GM06990 (cell line): ENCODE measurements around the gene KCNF1.
A peak's percentile ranks its signal among the peaks of the same experiment; 100 is the strongest.

Experiments used
- DNase-seq: peaks from one replicate; pipeline ENCODE4 v3.0.0-alpha.2; 2011; ENCODE audit not compliant: insufficient read length; ENCODE audit errors: extremely low read depth
- H3K27me3 ChIP-seq: replicated peaks from 2 replicates; pipeline ENCODE4 v1.6.0; 2011; ENCODE audit warnings: low read length; ENCODE audit not compliant: control insufficient read depth, insufficient read depth
- H3K36me3 ChIP-seq: 2 replicates; pipeline ENCODE4 v1.5.1; 2011; ENCODE audit warnings: low read length; ENCODE audit not compliant: control insufficient read depth, insufficient read depth
- H3K4me3 ChIP-seq: replicated peaks from 2 replicates; pipeline ENCODE4 v1.5.1; 2011; ENCODE audit warnings: low read depth, mild to moderate bottlenecking, control low read depth, low read length
- TF ChIP-seq, protein P1 (sequence below): IDR thresholded peaks from 2 replicates; pipeline ENCODE4 v1.5.1; 2011; ENCODE audit warnings: low read length, control low read depth, mild to moderate bottlenecking, inconsistent platforms; ENCODE audit not compliant: insufficient read depth, poor library complexity, severe bottlenecking

KCNF1 gene

DNA sequence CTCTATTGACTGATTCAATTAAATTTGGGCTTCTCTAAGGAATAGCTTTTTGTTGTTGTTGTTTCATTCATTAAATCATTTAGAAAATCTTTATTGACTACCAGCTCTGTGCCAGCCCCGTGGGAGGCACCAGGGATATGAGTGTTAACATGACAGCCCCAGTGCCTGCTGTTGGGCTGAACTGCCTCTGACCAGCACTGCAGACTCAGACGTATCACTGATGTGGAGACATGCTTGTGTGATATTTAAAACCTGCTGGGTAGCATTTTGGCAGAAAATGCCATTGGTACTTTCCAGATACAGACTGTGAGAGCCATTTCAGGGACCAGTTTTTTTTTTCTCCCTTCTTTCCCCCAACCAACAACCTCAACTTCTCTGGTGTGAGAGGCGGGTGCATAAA lies 38.6 kb upstream of the KCNF1 start:
- TF ChIP-seq, protein P1, sequence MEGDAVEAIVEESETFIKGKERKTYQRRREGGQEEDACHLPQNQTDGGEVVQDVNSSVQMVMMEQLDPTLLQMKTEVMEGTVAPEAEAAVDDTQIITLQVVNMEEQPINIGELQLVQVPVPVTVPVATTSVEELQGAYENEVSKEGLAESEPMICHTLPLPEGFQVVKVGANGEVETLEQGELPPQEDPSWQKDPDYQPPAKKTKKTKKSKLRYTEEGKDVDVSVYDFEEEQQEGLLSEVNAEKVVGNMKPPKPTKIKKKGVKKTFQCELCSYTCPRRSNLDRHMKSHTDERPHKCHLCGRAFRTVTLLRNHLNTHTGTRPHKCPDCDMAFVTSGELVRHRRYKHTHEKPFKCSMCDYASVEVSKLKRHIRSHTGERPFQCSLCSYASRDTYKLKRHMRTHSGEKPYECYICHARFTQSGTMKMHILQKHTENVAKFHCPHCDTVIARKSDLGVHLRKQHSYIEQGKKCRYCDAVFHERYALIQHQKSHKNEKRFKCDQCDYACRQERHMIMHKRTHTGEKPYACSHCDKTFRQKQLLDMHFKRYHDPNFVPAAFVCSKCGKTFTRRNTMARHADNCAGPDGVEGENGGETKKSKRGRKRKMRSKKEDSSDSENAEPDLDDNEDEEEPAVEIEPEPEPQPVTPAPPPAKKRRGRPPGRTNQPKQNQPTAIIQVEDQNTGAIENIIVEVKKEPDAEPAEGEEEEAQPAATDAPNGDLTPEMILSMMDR = no peak
- no peaks in the 10 kb centered on the region for H3K36me3 ChIP-seq
- H3K27me3 ChIP-seq = no peaks in the 10 kb centered on the region; the same call in 1 of the 2 replicates
- no peak overlapping the region for H3K4me3 ChIP-seq
- DNase-seq = no peak

DNA sequence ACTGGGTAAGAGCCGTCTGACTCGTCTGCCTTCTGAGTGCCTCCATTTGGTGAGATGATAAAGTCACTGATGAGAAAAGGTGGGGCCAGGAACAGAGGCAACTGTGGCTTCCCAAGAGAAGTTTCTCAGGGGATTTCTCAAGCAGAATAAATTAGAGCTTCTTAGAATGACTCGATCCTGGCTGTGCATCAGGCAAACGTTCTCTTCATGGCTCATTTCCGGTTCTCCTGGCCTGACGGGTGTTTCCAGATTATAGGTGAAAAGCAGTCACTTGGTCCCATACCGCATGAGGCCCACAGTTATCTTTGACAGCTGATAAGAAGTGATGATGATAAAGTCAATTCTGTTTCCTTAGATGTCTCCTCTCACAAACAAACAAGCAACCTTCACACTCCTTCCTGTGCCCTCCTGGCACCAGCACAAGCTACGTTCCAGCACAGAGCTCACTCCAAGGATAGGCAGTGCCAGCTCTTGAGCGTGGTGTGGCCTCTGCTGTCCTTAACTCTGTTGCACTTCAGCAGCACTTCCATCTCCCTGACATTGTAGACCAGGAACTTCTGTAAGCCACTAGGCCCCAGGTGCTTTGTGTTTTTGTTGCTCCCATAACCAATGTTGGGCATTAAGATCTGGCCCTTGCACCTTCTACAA lies 37.8 kb upstream of the KCNF1 start:
- peak; percentile 45 for DNase-seq
- no peak overlapping the region for H3K4me3 ChIP-seq
- H3K27me3 ChIP-seq = no peaks in the 10 kb centered on the region
- TF ChIP-seq, protein P1 = no peak
- no peaks in the 10 kb centered on the region for H3K36me3 ChIP-seq

- no peaks in the 10 kb centered on the region for H3K27me3 ChIP-seq
- H3K4me3 ChIP-seq = no peak overlapping the region
- TF ChIP-seq, protein P1 = no peak
- no peaks in the 10 kb centered on the region for H3K36me3 ChIP-seq
- no peak for DNase-seq
Measured at GRCh38 chr2:10875126-10875525, 36.6 kb upstream of the KCNF1 start.

DNA sequence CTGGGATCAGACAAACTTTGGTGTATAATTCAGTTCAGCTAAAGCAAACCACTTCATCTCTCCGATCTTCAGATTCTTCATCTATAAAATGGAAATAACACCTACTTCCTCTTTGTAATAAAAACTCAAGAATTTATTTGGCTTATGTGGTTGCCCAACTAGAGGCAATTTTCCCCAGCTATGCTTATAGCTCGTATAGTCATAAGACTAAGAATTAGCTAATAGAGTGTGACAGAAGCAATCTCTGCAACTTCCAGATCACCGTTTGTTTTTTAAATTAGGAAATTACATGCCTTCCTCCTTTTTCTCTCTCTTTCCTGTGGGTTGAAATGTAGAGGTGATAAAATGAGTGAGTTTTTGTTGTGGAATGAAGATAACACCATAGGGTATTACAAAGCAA lies 35.3 kb upstream of the KCNF1 start:
- no peak overlapping the region for H3K4me3 ChIP-seq
- DNase-seq = no peak
- TF ChIP-seq, protein P1 = no peak
- no peaks in the 10 kb centered on the region for H3K36me3 ChIP-seq
- no peaks in the 10 kb centered on the region for H3K27me3 ChIP-seq

GRCh38 chr2:10876963-10877362 lies 34.8 kb upstream of the KCNF1 start:
- TF ChIP-seq, protein P1 = no peak
- Histone ChIP-seq H3K27me3 (no peaks in the 10 kb centered on the region), H3K4me3 (no peak overlapping the region), H3K36me3 (no peaks in the 10 kb centered on the region)
- DNase-seq = no peak

DNA sequence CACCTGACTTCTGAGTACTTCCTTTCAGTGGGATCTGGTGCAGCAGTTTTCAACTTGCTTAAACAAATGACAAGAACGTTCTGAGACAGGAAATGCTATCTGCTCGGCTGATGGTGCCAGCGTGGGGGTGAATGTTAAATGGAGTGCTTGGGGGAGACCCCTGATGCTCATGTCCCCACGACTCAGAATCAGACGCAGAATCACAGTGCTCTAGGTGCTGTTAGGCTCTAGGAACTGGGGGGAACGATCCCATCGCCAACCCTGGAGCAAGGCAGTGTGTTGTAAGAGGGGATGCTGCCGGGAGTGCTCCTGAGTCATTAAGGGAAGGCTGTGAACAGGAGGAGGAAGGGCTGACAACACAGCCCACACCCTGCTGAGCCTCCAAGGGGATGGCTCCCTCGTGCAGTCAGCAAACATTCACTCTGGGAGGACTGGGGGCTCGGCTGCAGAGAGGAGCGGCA lies 34.1 kb upstream of the KCNF1 start:
- DNase-seq = no peak
- H3K36me3 ChIP-seq = no peaks in the 10 kb centered on the region
- H3K4me3 ChIP-seq = no peak overlapping the region
- TF ChIP-seq, protein P1 = no peak
- no peaks in the 10 kb centered on the region for H3K27me3 ChIP-seq
